CD4-positive, CD25-positive, alpha-beta regulatory T cell (primary cell): ENCODE data around the gene GPATCH3. TPM values are rescaled to one million over a fixed set of nuclear protein-coding genes. Genes with fewer than 3 reads are reported as not detected.
A peak's percentile ranks its signal among the peaks of the same experiment; 100 is the strongest.
"Not testable (repeated sequence)": the region's sequence is repeated elsewhere in the genome, so short reads cannot be mapped to it uniquely, and the experiment has no call there.

Experiments
- ATAC-seq, 2 donors: fragments of 150-1000 bp; cut with Tn5 transposase; one replicate each; pipeline ENCODE4 v1.10.0; 2021; ENCODE audit warnings: low read depth in 2 of 2, moderate number of reproducible peaks in 2 of 2, moderate library complexity in 1 of 2
- DNase-seq, 3 donors: peaks; one replicate each; pipeline versions ENCODE4 v3.0.0 to v3.0.0-alpha.2; 2012 to 2022; ENCODE audit warnings: mixed read lengths in 1 of 3
- H3K27ac ChIP-seq: one replicate; pipeline ENCODE4 v1.7.0; 2013; ENCODE audit warnings: mild to moderate bottlenecking, low read length; ENCODE audit not compliant: insufficient read depth, poor library complexity, severe bottlenecking
- H3K27me3 ChIP-seq: one replicate; pipeline ENCODE4 v1.7.0; 2013; ENCODE audit warnings: low read length; ENCODE audit not compliant: control insufficient read depth, insufficient read depth
- H3K36me3 ChIP-seq: one replicate; pipeline ENCODE4 v1.7.0; 2013; ENCODE audit warnings: mild to moderate bottlenecking, low read length, moderate library complexity; ENCODE audit not compliant: control insufficient read depth, insufficient read depth
- H3K4me1 ChIP-seq: 2 replicates; pipeline ENCODE4 v1.7.0; 2013; ENCODE audit warnings: mild to moderate bottlenecking, low read length; ENCODE audit not compliant: insufficient read depth, control insufficient read depth, poor library complexity, severe bottlenecking
- H3K4me3 ChIP-seq: one replicate; pipeline ENCODE4 v1.7.0; 2013; ENCODE audit warnings: low read depth, mild to moderate bottlenecking, low read length, moderate library complexity
- H3K9me3 ChIP-seq, 2 experiments: 1 replicate in 1 of 2; 2 replicates in 1 of 2; pipeline ENCODE4 v1.7.0; 2013; ENCODE audit warnings: low read length in 2 of 2, mild to moderate bottlenecking in 1 of 2, moderate library complexity in 1 of 2; ENCODE audit not compliant: control insufficient read depth in 2 of 2
- H3K27ac Mint-ChIP-seq, 3 donors: one replicate each; pipeline ENCODE4 v1.8.0; 2020 to 2022; ENCODE audit warnings: mild to moderate bottlenecking in 3 of 3, mixed read lengths in 3 of 3, moderate library complexity in 2 of 3
- H3K27me3 Mint-ChIP-seq: one replicate; pipeline ENCODE4 v1.8.0; 2022; ENCODE audit warnings: mild to moderate bottlenecking, mixed read lengths
- H3K36me3 Mint-ChIP-seq: one replicate; pipeline ENCODE4 v1.8.0; 2020; ENCODE audit warnings: mixed read lengths
- H3K4me1 Mint-ChIP-seq, 4 donors: one replicate each; pipeline ENCODE4 v1.8.0; 2020 to 2022; ENCODE audit warnings: mixed read lengths in 4 of 4, mild to moderate bottlenecking in 1 of 4
- H3K4me3 Mint-ChIP-seq, 4 donors: one replicate each; pipeline ENCODE4 v1.8.0; 2020 to 2022; ENCODE audit warnings: mild to moderate bottlenecking in 4 of 4, mixed read lengths in 4 of 4, moderate library complexity in 3 of 4
- H3K9me3 Mint-ChIP-seq, 7 donors: one replicate each; pipeline ENCODE4 v1.8.0; 2020 to 2022; ENCODE audit warnings: mixed read lengths in 7 of 7, mild to moderate bottlenecking in 3 of 7, moderate library complexity in 2 of 7
- polyA plus RNA-seq, 4 donors: library from polyadenylated mRNA; unstranded; fragments of 300-500 nt; fragmentation: Illumina TruSeq; gene quantifications; one replicate each; pipeline ENCODE4 v1.2.3, GENCODE V29; 2021
- total RNA-seq: library from RNA; stranded (reverse); gene quantifications from one replicate; pipeline ENCODE4 v1.2.3, GENCODE V29; 2022

GPATCH3 gene
- total and polyA plus RNA-seq, 5 donors from 2014 or later = 14.0 to 26.7 (median 18.6) TPM

DNA sequence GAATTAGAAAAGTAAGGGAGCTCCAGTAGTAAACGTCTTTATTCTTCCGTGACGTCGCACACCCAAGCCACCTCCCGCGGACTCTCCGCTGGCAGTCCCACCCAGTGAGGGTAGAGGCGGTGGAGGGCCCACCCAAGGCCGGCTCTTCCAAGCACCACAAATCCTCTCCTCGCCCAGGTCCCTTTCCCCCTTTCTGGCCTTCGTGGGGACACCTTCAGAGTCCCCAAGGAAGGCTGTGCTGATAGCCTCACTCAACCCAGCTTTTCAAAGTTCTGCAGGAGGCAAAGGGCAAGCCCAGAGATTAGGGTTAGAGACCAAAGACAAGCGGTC lies 9.8 kb downstream of the GPATCH3 start:
- ATAC-seq = peak; percentile 26 to 33
- H3K4me3 ChIP-seq = peak overlapping the region; percentile 90
- peaks cover 9 to 40% (median 16%) of the 10 kb centered on the region in 4 donors for H3K4me1 Mint-ChIP-seq
- H3K9me3 ChIP-seq = no peaks in the 10 kb centered on the region
- peaks cover 51% of the 10 kb centered on the region for H3K36me3 ChIP-seq
- H3K4me1 ChIP-seq = peaks cover 20% of the 10 kb centered on the region
- no peaks in the 10 kb centered on the region for H3K27me3 Mint-ChIP-seq
- peak overlapping the region; percentile 86 for H3K27ac ChIP-seq
- peak overlapping the region; percentile 94 to 99 (median 97) for H3K4me3 Mint-ChIP-seq
- peak overlapping the region; percentile 90 to 97 (median 95) for H3K27ac Mint-ChIP-seq
- H3K27me3 ChIP-seq = no peaks in the 10 kb centered on the region
- peaks cover 26% of the 10 kb centered on the region for H3K36me3 Mint-ChIP-seq
- DNase-seq = no peak
- no peaks in the 10 kb centered on the region for H3K9me3 Mint-ChIP-seq

DNA sequence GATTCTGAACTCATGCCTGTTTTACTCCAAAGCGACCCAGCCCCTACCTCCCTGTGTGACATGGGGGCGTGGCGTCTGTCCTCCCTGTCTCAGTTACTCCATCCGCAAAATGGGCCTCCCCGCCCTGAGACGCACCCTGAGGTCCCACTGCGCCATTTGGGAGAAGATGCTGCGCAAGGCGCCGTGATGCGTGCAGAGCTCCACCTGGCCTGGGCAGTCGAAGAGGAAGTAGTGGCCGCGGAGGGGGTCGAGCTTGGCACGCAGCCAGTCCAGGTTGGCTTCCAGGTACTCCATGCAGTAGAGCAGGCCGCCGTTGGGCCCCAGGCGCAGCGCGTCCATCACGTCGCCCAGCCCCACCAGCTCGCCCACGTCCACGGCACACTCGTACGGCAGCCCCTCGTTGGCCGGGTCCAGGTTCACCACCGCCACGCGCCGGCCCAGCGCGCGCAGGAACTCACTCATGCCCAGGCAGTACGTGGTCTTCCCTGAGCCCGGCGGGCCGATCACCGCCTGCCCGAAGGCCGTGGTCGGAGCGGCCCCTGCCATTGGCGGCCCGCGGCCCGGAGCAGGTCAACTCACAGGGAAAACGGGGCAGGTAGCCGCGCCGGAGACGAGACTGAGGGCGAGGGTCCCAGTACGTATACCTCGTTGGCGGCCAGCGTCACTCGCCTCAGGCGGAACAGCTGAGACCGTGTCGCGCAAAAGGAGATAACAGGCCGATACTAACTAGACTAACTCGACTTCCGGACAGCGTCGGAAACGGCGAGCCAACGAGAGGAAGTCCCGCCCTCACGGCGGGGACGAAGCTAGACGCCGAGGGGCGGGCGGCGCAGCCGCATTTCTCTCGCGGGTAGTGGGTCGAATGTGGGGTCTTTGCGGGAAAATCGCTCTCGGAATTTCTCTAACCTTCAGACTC lies 10.5 kb downstream of the GPATCH3 start, which contains the start of gene GPN2:
Gene GPN2, minus strand, starts transcription at position 733 of the 916 bp plus-strand sequence. Its CDS starts 187 bp downstream, at position 546.
- Mint-ChIP-seq H3K9me3 (no peaks in the 10 kb centered on the region), H3K4me1 (peaks cover 9 to 41% (median 16%) of the 10 kb centered on the region in 4 donors), H3K4me3 (peak within 1 kb of the TSS; percentile 94 to 99 (median 97)), H3K27me3 (no peaks in the 10 kb centered on the region), H3K27ac (peak within 1 kb of the TSS; percentile 90 to 97 (median 95)), H3K36me3 (peaks cover 31% of the 10 kb centered on the region)
- Histone ChIP-seq H3K9me3 (no peaks in the 10 kb centered on the region), H3K27me3 (no peaks in the 10 kb centered on the region), H3K36me3 (peaks cover 53% of the 10 kb centered on the region), H3K27ac (peak within 1 kb of the TSS; percentile 86), H3K4me3 (peak within 1 kb of the TSS; percentile 90), H3K4me1 (peaks cover 20% of the 10 kb centered on the region)
- ATAC-seq (peak; percentile 92 to 94), DNase-seq (peak; percentile 75 to 90 (median 78))

DNA sequence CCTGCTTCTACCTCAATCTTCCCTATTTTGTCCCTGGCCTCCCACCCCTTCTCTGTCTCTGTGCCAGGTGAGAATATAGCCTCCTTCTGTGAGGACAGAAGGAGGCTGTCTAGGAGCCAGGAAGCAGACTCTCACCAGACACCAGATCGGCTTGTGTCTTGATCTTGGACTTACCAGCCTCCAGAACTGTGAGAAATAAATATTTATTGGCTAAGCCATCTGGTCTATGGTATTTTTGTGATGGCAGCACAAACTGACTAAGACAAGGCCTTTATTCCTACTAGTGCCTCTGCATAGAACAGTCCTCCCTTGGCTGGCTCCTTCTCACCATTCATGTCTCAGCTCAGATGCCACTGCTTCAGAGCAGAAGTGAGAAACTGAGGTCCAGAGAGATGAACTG lies 12.0 kb downstream of the GPATCH3 start:
- no peaks in the 10 kb centered on the region for H3K27me3 Mint-ChIP-seq
- Histone ChIP-seq H3K27me3 (no peaks in the 10 kb centered on the region), H3K4me3 (peak overlapping the region; percentile 73), H3K36me3 (peaks cover 52% of the 10 kb centered on the region), H3K9me3 (no peaks in the 10 kb centered on the region), H3K27ac (no peak overlapping the region), H3K4me1 (peaks cover 20% of the 10 kb centered on the region)
- no peaks in the 10 kb centered on the region for H3K9me3 Mint-ChIP-seq
- ATAC-seq (no peak), DNase-seq (no peak)
- peak overlapping the region; percentile 73 to 97 (median 96) for H3K4me3 Mint-ChIP-seq
- H3K36me3 Mint-ChIP-seq = peaks cover 38% of the 10 kb centered on the region
- H3K27ac Mint-ChIP-seq = peak overlapping the region in 2 of 3 donors; percentile 56 to 95
- H3K4me1 Mint-ChIP-seq = peaks cover 12 to 41% (median 14%) of the 10 kb centered on the region in 4 donors

DNA sequence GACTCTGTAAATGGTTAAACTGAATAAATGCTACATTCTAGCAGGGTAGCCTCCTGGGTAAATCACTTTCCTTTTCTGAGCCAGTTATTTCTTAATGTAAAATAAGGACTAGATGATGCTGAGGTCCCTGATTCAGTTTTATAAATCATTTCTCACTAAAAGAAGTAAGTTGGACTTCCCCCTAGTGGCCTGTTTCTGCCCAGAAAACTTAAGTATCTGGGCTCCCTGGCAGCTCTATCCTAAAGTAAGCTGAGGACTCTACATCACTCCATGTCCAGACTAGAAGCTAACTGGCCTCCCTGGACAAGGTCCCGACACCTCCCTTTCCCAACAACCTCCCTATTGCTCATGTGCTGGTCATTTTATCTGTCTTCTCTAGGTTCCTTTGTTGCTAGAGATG lies 13.1 kb downstream of the GPATCH3 start:
- Mint-ChIP-seq H3K27ac (peak overlapping the region in 2 of 3 donors; percentile 33 to 65), H3K4me3 (peak overlapping the region; percentile 65 to 91 (median 77)), H3K4me1 (peaks cover 12 to 47% (median 16%) of the 10 kb centered on the region in 4 donors), H3K27me3 (no peaks in the 10 kb centered on the region), H3K36me3 (peaks cover 42% of the 10 kb centered on the region), H3K9me3 (no peaks in the 10 kb centered on the region)
- ATAC-seq = no peak
- Histone ChIP-seq H3K4me1 (peaks cover 20% of the 10 kb centered on the region), H3K27me3 (no peaks in the 10 kb centered on the region), H3K27ac (no peak overlapping the region), H3K36me3 (peaks cover 57% of the 10 kb centered on the region), H3K9me3 (no peaks in the 10 kb centered on the region), H3K4me3 (no peak overlapping the region)
- peak in 2 of 3 donors; percentile 28 to 64 for DNase-seq

DNA sequence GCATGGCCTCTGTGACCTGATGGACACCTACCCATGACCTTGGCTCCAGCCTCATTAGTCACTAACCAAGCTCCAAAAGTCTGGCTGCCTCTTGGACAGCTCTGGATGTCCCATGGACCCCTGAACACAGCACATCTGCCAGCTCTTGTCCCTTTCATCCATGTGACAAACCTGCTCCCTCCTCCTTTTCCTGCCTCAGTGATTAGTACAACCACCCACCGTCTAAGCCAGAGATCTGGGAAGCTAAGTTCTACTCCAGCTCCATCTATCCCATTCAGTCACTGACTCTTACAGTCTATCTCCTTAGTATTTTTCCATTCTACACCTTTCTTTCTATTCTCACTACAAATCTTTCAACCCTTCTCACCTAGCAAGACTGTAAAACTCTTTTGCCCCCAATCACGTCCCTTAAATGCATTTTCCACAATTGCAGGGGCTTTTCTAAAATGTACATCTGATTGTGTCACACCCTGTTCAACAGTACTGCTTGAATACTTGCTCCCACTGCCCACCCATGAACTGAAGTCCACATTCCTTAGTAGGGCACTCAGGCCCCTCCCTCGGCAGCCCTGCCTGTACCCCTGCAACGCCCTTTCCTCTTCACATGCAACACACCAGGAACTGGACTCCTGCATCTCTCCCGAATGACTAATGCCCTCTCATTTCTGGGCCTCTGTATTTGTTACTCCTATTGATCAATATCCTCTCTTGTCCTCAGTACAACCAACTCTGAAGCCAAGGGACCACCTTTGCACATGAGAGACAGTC lies 17.4 kb downstream of the GPATCH3 start:
- H3K36me3 Mint-ChIP-seq = peaks cover 40% of the 10 kb centered on the region

DNA sequence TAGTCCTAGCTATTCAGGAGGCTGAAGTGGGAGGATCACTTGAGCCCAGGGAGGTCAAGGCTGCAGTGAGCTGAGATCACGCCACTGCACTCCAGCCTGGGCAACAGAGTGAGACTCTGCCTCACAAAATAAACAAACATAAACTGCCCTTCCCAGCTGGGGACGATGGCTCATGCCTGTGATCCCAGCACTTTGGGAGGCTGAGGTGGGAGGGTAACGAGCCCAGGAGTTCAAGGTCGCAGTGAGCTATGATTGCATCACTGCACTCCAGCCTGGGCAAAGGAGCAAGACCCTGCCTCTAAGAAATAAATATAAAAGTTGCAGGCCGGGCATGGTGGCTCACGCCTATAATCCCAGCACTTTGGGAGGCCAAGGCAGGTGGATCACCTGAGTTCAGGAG lies 18.7 kb downstream of the GPATCH3 start:
- not testable (repeated sequence) for H3K9me3 ChIP-seq, H3K4me3 ChIP-seq, H3K27me3 ChIP-seq, H3K4me3 Mint-ChIP-seq, H3K27me3 Mint-ChIP-seq, DNase-seq, H3K27ac Mint-ChIP-seq, H3K27ac ChIP-seq, H3K4me1 ChIP-seq, ATAC-seq, H3K9me3 Mint-ChIP-seq
- H3K36me3 Mint-ChIP-seq = peaks cover 35% of the 10 kb centered on the region
- H3K4me1 Mint-ChIP-seq = peaks cover 0 to 18% (median 4%) of the 10 kb centered on the region in 4 donors
- peaks cover 77% of the 10 kb centered on the region for H3K36me3 ChIP-seq

More for the DNA sequence above, 17.4 kb downstream of the GPATCH3 start:
- ATAC-seq (no peak), DNase-seq (no peak)
- H3K9me3 Mint-ChIP-seq = no peaks in the 10 kb centered on the region
- no peak overlapping the region for H3K4me3 Mint-ChIP-seq
- no peaks in the 10 kb centered on the region for H3K9me3 ChIP-seq
- no peaks in the 10 kb centered on the region for H3K4me1 ChIP-seq
- no peak overlapping the region for H3K4me3 ChIP-seq
- peaks cover 76% of the 10 kb centered on the region for H3K36me3 ChIP-seq
- peaks cover 6 to 21% (median 7%) of the 10 kb centered on the region in 4 donors for H3K4me1 Mint-ChIP-seq
- H3K27ac ChIP-seq = no peak overlapping the region
- no peaks in the 10 kb centered on the region for H3K27me3 ChIP-seq
- H3K27ac Mint-ChIP-seq = peak overlapping the region in 1 of 3 donors; percentile 65
- H3K27me3 Mint-ChIP-seq = no peaks in the 10 kb centered on the region

DNA sequence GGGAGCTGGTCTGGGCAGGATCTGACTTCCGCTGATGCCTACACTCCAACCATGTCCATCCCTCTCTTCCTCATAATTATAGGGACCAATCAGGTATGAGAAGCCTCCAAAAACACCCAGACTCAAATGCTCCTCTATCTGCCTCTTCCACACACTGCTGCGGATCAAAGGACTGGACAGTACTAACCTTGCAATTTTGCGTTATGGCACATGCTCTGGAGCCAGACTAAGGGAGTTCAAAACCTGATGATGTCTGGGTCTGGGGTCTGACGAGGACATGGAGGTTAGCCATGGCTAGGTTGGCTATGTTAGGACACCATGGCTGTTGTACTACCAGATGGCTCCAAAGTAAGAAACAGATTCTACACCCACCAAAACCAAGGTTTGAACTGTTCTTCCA lies 20.5 kb downstream of the GPATCH3 start:
- peaks cover 62% of the 10 kb centered on the region for H3K36me3 ChIP-seq

More for the DNA sequence above, 20.5 kb downstream of the GPATCH3 start:
- H3K27ac Mint-ChIP-seq = no peak overlapping the region
- H3K9me3 ChIP-seq = no peaks in the 10 kb centered on the region
- peaks cover 33% of the 10 kb centered on the region for H3K36me3 Mint-ChIP-seq
- no peak for DNase-seq
- H3K4me1 ChIP-seq = no peaks in the 10 kb centered on the region
- no peaks in the 10 kb centered on the region for H3K9me3 Mint-ChIP-seq
- H3K27ac ChIP-seq = no peak overlapping the region
- ATAC-seq = no peak
- no peaks in the 10 kb centered on the region for H3K27me3 Mint-ChIP-seq
- no peak overlapping the region for H3K4me3 ChIP-seq
- peaks cover 0 to 13% (median 5%) of the 10 kb centered on the region in 4 donors for H3K4me1 Mint-ChIP-seq
- H3K4me3 Mint-ChIP-seq = no peak overlapping the region
- no peaks in the 10 kb centered on the region for H3K27me3 ChIP-seq
